Activated CD4-positive, CD25-positive, alpha-beta regulatory T cell treated with anti-CD3 and anti-CD28 coated beads, Interleukin-2, amount 50 U/mL, for 72 hours (primary cell): ENCODE data around the gene TMEM176B.
"Not testable (repeated sequence)": the region's sequence is repeated elsewhere in the genome, so short reads cannot be mapped to it uniquely, and the experiment has no call there.

Experiments
- DNase-seq: peaks from one replicate; pipeline ENCODE4 v3.0.0; 2021

Gene TMEM176B

GRCh38 chr7:150820578-150821198 lies 20.5 kb upstream of the TMEM176B start:
- DNase-seq: no peak

DNA sequence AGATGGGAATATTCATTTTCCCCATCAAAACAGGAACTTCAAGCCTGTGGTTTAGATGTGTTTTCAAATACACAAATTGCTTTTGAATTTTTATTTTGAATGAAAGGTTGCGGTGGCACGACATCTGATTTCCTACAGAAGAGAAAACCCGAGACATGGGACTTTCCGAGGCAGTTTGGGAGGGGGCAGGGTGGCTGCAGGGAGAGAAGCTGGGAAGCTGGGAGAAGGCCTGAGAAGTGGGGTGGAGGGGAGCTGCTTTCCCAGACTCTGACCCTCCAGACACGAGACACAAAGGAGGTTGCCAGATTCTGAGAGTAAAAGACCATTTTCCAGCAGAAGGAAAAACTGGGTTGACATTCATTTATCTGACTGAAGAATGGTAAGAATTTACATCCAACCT lies 20.0 kb upstream of the TMEM176B start:
- DNase-seq: no peak

- DNase-seq: no peak
These were observed 18.8 kb upstream of the TMEM176B start for GRCh38 chr7:150818971-150819370.

DNA sequence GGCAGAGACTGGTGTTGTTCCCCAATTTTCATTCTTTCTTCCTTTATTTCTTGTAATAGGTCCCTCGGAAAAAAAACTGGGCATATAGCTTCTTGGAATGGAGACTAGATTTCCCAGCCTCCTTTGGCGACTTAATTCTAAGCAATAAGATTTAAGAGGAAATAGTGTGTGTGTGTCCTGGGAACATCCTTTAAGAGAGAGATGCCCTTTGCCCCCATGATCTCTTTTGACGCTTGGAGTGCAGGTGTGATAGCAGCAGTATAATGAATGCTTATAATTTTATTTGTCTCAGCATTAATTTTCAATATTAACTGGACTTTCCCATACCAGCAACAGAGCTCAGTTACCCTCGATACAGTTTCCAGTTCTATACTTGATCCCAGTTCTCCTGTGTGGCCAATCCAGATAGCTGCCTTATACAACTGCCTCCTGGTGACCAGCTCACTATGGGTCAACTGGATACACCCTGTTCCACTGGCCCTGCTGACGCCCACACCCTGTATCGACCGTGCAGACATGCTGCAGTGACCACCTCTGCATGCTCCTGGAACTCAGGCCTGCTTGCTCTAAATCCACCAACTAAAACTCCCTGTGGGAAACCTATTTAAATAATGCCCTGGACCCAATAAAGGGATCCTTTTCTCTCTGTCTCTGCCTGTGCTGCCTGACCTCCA lies 14.3 kb upstream of the TMEM176B start:
- DNase-seq: no peak

DNA sequence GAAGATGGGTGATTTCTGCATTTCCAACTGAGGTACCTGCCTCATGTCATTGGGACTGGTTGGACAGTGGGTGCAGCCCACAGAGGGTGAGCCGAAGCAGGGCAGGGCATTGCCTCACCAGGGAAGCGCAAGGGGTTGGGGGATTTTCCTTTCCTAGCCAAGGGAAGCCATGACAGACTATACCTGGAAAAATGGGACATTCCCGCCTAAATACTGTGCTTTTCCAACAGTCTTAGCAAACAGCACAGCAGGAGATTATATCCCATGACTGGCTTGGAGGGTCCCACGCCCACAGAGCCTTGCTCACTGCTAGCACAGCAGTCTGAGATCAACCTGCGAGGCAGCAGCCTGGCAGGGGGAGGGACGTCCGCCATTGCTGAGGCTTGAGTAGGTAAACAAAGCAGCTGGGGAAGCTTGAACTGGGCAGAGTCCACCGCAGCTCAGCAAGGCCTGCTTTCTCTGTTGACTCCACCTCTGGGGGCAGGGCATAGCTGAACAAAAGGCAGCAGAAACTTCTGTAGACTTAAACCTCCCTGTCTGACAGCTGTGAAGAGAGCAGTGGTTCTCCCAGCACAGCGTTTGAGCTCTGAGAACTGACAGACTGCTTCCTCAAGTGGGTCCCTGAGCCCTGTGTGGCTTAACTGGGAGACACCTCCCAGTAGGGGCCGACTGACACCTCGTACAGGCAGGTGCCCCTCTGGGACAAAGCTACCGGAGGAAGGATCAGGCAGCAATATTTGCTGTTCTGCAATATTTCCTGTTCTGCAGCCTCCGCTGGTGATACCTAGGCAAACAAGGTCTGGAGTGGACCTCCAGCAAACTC lies 7.7 kb upstream of the TMEM176B start:
- DNase-seq: not testable (repeated sequence)

DNA sequence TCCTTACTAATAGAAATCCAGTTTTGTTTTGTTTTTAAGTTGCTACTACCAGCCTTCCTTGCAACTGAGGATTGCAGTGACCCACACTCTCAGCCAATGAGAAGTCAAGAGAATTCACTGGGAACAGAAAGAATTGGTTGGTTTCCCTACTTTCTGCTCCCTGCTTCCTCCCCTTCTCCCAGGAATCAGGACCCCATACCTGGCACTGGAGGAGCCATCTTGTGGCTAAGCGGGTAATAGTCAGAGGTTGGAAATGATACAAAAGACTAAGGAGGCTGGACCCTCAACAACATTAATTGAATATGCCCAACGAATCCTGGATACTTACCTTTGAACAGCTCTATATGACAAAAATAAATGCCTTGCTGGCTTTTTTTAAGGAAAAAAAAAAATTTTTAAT lies 6.7 kb upstream of the TMEM176B start:
- no peak for DNase-seq

DNA sequence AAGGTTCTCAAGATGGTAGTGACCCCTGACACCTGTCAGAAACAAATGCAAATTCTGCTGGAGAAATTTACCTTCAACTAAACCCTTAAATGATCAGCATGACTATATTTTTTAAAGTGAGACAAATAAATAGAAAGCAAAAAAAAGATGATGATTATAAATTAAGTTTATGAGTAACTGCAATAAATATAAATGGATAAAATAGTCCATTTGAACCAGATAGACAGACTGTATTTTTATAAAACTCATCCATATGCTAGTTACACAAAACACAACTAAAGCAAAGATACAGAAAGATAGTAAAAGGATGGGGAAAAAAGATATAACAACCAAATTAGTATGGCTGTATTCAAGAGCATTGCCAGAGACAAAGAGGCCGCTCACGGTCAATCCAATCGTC lies 6.3 kb upstream of the TMEM176B start:
- DNase-seq: no peak

DNA sequence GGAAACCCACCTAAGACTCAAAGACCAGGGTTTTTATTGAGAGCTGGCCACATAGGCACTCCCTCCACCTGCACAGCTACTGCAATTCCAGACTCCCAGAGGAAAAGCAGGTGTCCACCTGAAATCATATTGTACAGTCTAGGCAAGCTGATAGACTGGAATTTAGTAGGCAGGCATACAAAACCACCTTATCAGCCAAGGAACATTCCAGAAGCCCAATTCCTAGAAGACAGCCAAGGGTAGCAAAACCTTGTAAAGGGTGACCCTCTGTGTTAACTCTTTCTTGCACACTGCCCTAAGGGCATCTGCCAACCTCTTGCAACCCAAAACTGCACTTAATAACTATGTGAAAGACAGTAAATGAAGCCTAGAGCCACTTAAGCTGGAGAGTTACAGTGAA lies 5.7 kb upstream of the TMEM176B start:
- DNase-seq: no peak

DNA sequence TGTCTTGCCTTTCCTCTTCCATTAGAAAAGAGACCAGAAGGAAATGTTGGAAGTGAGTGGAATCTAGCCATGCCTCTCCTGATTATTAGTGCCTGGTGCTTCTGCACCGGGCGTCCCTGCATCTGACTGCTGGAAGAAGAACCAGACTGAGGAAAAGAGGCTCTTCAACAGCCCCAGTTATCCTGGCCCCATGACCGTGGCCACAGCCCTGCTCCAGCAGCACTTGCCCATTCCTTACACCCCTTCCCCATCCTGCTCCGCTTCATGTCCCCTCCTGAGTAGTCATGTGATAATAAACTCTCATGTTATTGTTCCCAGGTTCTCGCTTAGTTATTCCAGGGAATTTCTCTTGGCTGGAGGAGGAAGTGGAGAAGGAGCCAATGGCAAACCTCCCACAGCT lies 4.6 kb upstream of the TMEM176B start:
- DNase-seq: no peak

GRCh38 chr7:150803161-150803860 lies 3.1 kb upstream of the TMEM176B start:
- DNase-seq: no peak

DNA sequence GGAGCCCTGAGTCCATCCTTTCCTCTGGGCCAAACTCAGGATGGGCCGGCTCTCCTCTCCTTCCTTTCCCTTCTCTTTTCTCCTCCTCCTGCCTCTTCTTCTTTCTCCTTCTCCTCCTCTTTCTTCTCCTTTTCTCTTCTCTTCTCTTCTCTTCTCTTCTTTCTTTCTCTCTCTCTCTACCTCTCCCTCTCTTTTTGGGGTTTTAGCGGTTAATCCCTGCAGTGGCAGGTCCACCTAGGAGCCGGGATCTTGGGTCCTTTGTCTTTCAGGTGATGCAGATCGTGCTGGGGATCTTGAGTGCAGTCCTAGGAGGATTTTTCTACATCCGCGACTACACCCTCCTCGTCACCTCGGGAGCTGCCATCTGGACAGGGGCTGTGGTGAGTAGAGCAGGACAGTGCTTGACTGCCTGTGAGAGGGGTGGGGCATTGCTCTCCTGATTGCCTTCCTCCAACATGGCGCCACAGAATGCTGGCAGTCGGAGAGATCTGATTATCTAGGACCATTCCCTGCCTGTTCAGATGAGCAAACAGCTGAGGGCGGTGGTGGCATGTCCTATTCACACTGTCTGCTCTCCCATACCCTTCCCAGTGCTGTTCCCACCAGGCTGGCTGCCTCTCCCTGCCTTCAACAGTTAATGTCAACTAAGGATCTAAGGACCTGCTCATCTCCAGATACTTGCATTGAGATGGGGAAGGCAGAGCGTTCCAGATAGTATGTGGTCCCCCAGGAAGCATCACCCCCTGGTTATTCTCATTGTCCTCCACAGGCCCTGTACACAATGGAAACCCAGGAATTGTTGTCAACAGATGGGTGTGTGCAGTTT lies 2.0 kb upstream of the TMEM176B start:
- no peak for DNase-seq

DNA sequence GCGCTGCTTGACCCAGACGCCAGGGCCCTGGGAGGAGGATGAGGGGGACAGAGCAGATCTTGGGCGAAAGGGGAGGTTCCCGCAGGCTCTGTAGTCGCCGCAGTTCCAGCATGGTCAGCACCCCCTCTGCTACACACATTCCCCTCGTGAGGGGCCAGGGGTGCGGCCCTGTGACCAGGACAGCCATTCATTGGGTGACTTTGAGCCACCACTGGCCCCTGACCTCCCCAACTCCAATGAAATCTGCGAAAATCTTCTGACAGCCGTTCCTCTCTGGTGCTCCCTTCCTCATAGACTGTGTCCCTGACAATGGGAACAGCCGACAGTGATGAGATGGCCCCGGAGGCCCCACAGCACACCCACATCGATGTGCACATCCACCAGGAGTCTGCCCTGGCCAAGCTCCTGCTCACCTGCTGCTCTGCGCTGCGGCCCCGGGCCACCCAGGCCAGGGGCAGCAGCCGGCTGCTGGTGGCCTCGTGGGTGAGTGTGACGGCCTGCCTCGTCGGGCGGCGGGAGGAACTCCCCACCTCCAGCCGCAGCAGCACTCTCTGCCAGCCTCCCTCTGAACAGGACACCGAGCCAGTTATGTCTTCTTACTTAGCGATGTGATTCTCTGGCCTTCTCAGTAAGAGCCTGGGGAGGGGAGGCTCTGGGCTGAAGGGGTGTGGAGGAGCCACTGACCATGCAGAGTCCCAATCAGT lies 1.2 kb upstream of the TMEM176B start:
- no peak for DNase-seq

DNA sequence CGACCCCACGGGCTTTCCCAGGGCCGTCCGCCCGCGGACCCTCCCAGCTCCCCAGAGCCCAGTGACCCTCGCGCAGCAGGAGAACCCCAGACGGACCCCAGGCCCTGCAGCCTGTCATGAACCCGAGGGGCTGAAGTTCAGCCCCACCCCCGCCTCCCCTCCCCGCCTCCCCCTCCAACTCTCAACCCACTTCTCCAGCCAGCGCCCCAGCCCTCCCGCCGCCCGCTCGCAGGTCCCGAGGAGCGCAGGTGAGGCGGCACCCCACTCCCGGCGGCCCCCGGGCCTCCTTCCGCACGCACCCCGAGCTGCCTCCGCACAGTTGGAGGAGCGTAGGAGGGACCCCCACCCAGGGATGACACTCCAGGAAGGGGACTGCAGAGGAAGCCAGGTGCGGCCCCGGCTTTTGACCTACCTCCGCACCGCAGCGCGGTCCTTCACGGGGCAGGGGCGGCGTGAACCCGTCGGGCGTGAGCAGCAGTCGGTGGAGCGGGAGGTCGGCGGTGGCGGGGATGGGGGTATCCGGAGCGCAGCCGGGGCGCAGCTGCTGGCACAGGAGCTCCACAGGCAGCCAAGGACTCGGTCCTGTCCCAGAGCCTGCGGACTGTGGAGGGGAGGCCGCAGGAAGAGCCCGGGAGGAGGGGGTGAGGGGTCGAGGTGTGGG lies 547 bp upstream of the TMEM176B start, which contains the start of gene TMEM176A:
TMEM176A (plus strand) TSS at position 189 of the 661 bp plus-strand sequence. CDS start 782 bp downstream, outside the sequence.
- no peak for DNase-seq

DNA sequence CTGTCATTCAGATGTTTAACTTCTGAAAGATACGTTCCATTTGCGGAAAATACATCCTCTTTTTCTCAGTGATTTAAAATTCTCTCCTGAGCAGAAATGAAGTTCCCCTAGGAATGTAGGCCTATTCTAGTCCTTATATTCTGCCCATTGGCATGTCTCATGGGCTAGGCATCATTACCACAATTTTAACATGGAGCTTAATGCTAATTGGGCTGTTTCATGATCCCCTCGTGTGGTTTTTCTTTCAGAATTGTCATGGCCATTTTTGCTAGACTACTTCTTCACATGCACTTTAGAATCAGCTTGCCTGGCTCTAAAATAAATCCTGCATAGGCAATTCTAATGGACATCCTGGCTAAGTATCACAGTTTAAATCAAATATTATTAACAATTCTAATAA lies 1.0 kb downstream of the TMEM176B start:
- no peak for DNase-seq

DNA sequence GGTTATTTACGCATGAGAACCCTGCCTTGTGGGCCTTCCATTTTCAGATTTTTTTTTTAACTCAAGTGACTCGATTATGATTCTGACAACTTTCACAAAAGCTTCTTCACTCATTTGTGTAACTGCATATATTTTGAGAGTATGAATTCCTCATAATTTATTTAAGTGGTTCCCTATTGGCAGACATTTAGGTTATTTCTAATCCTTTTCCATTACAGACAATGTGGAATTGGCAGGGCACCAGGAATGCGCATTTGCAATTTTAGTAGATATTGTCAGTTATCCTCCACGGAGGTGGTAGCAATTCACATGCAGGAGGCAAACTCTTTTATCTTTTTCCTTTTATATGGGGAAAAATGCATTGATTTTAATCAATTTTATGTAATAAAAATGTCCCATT lies 2.5 kb downstream of the TMEM176B start:
- DNase-seq: no peak

GRCh38 chr7:150793569-150794238 lies 6.5 kb downstream of the TMEM176B start:
- DNase-seq: no peak

- DNase-seq: no peak
These were observed 8.3 kb downstream of the TMEM176B start for GRCh38 chr7:150791746-150792452.

DNA sequence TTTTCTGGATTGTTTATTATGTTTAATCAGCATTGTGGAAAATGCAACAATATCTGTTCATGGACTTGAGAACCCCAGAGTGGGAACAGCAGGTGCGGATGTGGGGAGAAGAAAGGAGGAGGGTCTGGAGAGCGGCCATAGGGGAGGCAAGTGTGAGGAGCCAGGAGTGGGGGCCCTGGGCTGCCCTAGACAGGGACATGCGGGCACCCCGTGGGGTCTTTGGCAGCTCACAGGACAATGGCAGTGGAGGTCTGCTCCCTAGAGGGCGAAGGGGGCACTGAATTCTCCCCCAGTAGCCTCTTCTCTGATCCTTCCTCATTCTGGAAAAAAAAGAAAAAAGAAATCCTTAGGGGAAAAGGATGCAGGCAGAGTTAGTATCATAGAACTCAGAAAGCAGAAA lies 8.9 kb downstream of the TMEM176B start:
- no peak for DNase-seq

DNA sequence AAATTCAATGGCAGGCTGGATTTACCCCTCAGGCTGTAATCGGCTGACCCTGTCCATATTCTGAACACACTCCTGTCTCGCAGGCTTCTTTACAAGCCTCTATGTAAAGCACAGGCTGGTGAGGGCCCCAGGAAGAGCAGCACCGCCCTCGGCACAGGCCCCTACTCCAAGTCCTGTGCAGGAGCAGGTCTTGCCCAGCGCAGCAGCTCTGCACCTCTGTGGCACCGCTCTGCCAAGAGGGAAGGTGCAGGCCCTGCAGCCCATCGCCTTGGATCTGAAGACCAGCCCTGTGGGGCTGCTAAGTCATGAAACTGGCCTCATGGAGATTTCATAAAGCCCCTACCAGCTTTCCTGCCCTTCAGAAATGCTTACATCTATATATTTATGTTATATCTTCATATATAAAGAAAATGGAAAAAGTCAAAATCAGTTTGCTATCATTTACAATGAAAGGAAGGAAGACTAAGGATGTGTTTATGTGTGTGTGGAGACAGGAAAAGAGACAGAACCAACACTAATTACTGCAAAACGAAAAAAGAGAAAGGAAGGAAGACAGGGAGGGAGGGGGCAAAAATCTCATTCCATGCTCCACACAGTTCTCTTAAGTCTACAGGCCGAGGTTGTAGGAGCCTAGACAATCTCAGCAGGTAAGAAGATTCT lies 9.6 kb downstream of the TMEM176B start:
- DNase-seq: no peak
